GM23338 (cell line): Measurements from ENCODE around the gene CTNNAL1. TPM values are rescaled to one million over a fixed set of nuclear protein-coding genes. Genes with fewer than 3 reads are reported as not detected.

ENCODE experiments used
- ATAC-seq: fragments of 200-7000 bp; cut with Tn5 transposase; 3 replicates; pipeline ENCODE4 v1.9.1; 2020
- DNase-seq: peaks from one replicate; pipeline ENCODE4 v3.0.0-alpha.2; 2015; ENCODE audit warnings: low spot score
- H2AFZ ChIP-seq: fragments of 200-600 bp; sonication (generic); 2 replicates; pipeline ENCODE4 v1.8.0; 2016; ENCODE audit warnings: antibody characterized with exemption, mild to moderate bottlenecking, moderate library complexity
- H3F3A ChIP-seq: fragments of 200-600 bp; sonication (generic); replicated peaks from 2 replicates; pipeline ENCODE4 v1.8.0; 2017; ENCODE audit warnings: antibody characterized with exemption, mixed run types, low read depth
- H3K27ac ChIP-seq: fragments of 200-600 bp; sonication (generic); 2 replicates; pipeline ENCODE4 v1.6.1; 2016; ENCODE audit warnings: low read depth
- H3K27me3 ChIP-seq: fragments of 200-600 bp; sonication (generic); 2 replicates; pipeline ENCODE4 v1.8.0; 2016; ENCODE audit warnings: mild to moderate bottlenecking, mixed run types, moderate library complexity; ENCODE audit not compliant: insufficient read depth
- H3K36me3 ChIP-seq: fragments of 200-600 bp; sonication (generic); 2 replicates; pipeline ENCODE4 v1.8.0; 2016; ENCODE audit warnings: mild to moderate bottlenecking; ENCODE audit not compliant: insufficient read depth
- H3K4me1 ChIP-seq: fragments of 200-600 bp; sonication (generic); 2 replicates; pipeline ENCODE4 v1.8.0; 2016; ENCODE audit warnings: mild to moderate bottlenecking, moderate library complexity; ENCODE audit not compliant: insufficient read depth
- H3K4me2 ChIP-seq: fragments of 200-600 bp; sonication (generic); 2 replicates; pipeline ENCODE4 v1.7.1; 2017; ENCODE audit warnings: mixed run types
- H3K4me3 ChIP-seq: fragments of 200-600 bp; sonication (generic); 2 replicates; pipeline ENCODE4 v1.6.1; 2016; ENCODE audit warnings: mixed run types
- H3K79me2 ChIP-seq: fragments of 200-600 bp; sonication (generic); replicated peaks from 2 replicates; pipeline ENCODE4 v1.8.0; 2017; ENCODE audit warnings: mild to moderate bottlenecking; ENCODE audit not compliant: insufficient read depth
- H3K9me2 ChIP-seq: fragments of 200-600 bp; sonication (generic); 2 replicates; pipeline ENCODE4 v1.8.0; 2017; ENCODE audit not compliant: insufficient read depth
- H4K20me1 ChIP-seq: fragments of 200-600 bp; sonication (generic); replicated peaks from 2 replicates; pipeline ENCODE4 v1.8.0; 2017; ENCODE audit warnings: mild to moderate bottlenecking; ENCODE audit not compliant: insufficient read depth
- H3K27ac Mint-ChIP-seq: 2 replicates; pipeline ENCODE4 v1.8.0; 2020; ENCODE audit warnings: inconsistent platforms, mild to moderate bottlenecking, moderate library complexity, mixed read lengths
- H3K27me3 Mint-ChIP-seq: 3 replicates; pipeline ENCODE4 v1.8.0; 2022; ENCODE audit warnings: low read depth, mild to moderate bottlenecking, moderate library complexity, mixed read lengths, inconsistent platforms; ENCODE audit not compliant: insufficient read depth, poor library complexity
- H3K36me3 Mint-ChIP-seq: 3 replicates; pipeline ENCODE4 v1.8.0; 2021; ENCODE audit warnings: low read depth, mild to moderate bottlenecking, inconsistent platforms, moderate library complexity, mixed read lengths
- H3K4me1 Mint-ChIP-seq: 3 replicates; pipeline ENCODE4 v1.8.0; 2020; ENCODE audit warnings: mild to moderate bottlenecking, inconsistent platforms, mixed read lengths
- H3K4me3 Mint-ChIP-seq: 3 replicates; pipeline ENCODE4 v1.8.0; 2021; ENCODE audit warnings: moderate library complexity, mild to moderate bottlenecking, inconsistent platforms, mixed read lengths
- H3K9me3 Mint-ChIP-seq: 3 replicates; pipeline ENCODE4 v1.8.0; 2020; ENCODE audit warnings: moderate library complexity, mild to moderate bottlenecking, inconsistent platforms, mixed read lengths
- EZH2phosphoT487 ChIP-seq: fragments of 200-600 bp; sonication (generic); IDR thresholded peaks from one replicate; pipeline ENCODE4 v1.8.1; 2018; ENCODE audit warnings: antibody characterized with exemption; ENCODE audit not compliant: unreplicated experiment
- JUNB ChIP-seq: IDR thresholded peaks from one replicate; pipeline ENCODE4 v1.6.1; 2016; ENCODE audit warnings: antibody characterized with exemption; ENCODE audit not compliant: unreplicated experiment
- NANOG ChIP-seq: IDR thresholded peaks from 2 replicates; pipeline ENCODE4 v1.6.1; 2016; ENCODE audit warnings: antibody characterized with exemption, borderline replicate concordance
- POLR2AphosphoS5 ChIP-seq: IDR thresholded peaks from 2 replicates; pipeline ENCODE4 v1.6.1; 2016; ENCODE audit warnings: antibody characterized with exemption, low read depth
- STAT1 ChIP-seq: IDR thresholded peaks from one replicate; pipeline ENCODE4 v1.6.1; 2016; ENCODE audit warnings: antibody characterized with exemption; ENCODE audit not compliant: unreplicated experiment
- ZNF114 ChIP-seq: fragments of 250-450 bp; sonication (Bioruptor Pico); IDR thresholded peaks from 2 replicates; pipeline ENCODE4 v1.5.0; 2020; ENCODE audit warnings: mild to moderate bottlenecking, moderate library complexity
- ZNF331 ChIP-seq: fragments of 250-450 bp; sonication (Bioruptor Pico); IDR thresholded peaks from 2 replicates; pipeline ENCODE4 v1.5.0; 2020; ENCODE audit warnings: low read depth, mild to moderate bottlenecking, moderate library complexity
- polyA plus RNA-seq: library from polyadenylated mRNA; unstranded; fragments of >200 nt; fragmentation: Nextera tagmentation; extraction: Ambion mirVana; gene quantifications from 2 replicates; pipeline ENCODE4 v1.2.1, GENCODE V29; 2016
- total RNA-seq: library from RNA; depleted of rRNA; stranded (reverse); fragments of >200 nt; shearing (Covaris generic); gene quantifications from 2 replicates; pipeline ENCODE4 v1.2.3, GENCODE V29; 2014
- TF ChIP-seq, protein P1 (sequence below), 2 experiments: fragments of 200-600 bp in 1 of 2; sonication (generic) in 1 of 2; conservative IDR thresholded peaks; 2 replicates each; pipeline versions ENCODE4 v1.5.1 to v1.6.1; 2016 to 2017; ENCODE audit warnings: antibody characterized with exemption in 2 of 2, low read depth in 2 of 2, mild to moderate bottlenecking in 2 of 2, moderate library complexity in 1 of 2
- TF ChIP-seq, protein P2 (sequence below): IDR thresholded peaks from one replicate; pipeline ENCODE4 v1.6.1; 2018; ENCODE audit warnings: antibody characterized with exemption; ENCODE audit not compliant: unreplicated experiment

The CTNNAL1 gene
- total and polyA plus RNA-seq, 2 experiments from 2014 or later, result 63.0 to 211 TPM

GRCh38 chr9:109022873-109023272 is 9.6 kb upstream of the CTNNAL1 start (continued):
- TF ChIP-seq, protein P1, sequence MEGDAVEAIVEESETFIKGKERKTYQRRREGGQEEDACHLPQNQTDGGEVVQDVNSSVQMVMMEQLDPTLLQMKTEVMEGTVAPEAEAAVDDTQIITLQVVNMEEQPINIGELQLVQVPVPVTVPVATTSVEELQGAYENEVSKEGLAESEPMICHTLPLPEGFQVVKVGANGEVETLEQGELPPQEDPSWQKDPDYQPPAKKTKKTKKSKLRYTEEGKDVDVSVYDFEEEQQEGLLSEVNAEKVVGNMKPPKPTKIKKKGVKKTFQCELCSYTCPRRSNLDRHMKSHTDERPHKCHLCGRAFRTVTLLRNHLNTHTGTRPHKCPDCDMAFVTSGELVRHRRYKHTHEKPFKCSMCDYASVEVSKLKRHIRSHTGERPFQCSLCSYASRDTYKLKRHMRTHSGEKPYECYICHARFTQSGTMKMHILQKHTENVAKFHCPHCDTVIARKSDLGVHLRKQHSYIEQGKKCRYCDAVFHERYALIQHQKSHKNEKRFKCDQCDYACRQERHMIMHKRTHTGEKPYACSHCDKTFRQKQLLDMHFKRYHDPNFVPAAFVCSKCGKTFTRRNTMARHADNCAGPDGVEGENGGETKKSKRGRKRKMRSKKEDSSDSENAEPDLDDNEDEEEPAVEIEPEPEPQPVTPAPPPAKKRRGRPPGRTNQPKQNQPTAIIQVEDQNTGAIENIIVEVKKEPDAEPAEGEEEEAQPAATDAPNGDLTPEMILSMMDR (conservative IDR thresholded peaks at IDR 0.05; ENCODE audit: low read depth in 2 of 2), result no peak
- TF ChIP-seq STAT1 (no peak), POLR2AphosphoS5 (no peak), ZNF114 (CRISPR knock-in tag) (no peak), ZNF331 (CRISPR knock-in tag) (no peak)
- TF ChIP-seq, protein P2, sequence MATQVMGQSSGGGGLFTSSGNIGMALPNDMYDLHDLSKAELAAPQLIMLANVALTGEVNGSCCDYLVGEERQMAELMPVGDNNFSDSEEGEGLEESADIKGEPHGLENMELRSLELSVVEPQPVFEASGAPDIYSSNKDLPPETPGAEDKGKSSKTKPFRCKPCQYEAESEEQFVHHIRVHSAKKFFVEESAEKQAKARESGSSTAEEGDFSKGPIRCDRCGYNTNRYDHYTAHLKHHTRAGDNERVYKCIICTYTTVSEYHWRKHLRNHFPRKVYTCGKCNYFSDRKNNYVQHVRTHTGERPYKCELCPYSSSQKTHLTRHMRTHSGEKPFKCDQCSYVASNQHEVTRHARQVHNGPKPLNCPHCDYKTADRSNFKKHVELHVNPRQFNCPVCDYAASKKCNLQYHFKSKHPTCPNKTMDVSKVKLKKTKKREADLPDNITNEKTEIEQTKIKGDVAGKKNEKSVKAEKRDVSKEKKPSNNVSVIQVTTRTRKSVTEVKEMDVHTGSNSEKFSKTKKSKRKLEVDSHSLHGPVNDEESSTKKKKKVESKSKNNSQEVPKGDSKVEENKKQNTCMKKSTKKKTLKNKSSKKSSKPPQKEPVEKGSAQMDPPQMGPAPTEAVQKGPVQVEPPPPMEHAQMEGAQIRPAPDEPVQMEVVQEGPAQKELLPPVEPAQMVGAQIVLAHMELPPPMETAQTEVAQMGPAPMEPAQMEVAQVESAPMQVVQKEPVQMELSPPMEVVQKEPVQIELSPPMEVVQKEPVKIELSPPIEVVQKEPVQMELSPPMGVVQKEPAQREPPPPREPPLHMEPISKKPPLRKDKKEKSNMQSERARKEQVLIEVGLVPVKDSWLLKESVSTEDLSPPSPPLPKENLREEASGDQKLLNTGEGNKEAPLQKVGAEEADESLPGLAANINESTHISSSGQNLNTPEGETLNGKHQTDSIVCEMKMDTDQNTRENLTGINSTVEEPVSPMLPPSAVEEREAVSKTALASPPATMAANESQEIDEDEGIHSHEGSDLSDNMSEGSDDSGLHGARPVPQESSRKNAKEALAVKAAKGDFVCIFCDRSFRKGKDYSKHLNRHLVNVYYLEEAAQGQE, result no peak

DNA sequence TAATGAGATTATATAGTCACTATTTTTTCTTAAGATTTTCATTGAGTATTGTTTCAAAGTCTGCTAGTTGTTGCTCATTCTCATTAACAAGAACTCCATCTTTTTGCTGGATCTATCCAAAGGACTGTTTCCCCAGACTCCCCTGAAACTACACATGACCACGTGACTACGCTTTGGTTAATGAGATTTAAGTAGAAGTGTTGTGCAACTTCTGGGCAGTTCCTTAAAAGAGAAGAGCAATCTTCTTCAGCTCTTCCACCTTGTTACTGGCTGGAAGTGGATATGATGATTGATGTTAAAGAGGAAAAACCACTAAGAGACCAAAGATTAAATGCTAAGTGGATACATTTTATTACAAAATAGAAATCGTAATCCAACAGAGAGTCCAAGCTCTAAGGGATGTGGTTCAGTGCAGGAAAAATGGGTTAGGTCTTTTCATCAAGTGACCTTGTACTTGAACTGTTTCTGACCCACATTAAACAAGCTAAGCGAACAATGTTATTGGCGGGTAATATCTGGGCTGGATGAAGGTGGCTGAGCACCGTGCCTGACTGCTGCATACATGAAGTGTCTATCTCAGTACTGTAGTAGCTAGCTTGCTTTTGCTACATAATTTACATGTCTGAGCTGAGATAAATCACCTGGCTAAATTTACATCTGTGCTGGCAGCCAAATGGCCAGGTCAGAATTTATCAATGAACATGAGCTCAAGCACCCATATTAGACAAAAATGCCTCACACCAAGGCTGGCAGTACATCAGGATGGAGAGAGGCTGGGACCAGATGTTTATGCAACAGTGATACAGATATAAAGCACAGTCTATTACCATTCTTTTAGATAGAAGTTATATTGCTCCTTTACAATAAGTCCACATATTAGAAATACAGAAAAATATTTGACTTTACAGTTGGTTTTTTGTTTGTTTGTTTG is 7.5 kb upstream of the CTNNAL1 start:
- no peak overlapping the region for H2AFZ ChIP-seq
- H3K4me1 ChIP-seq, result no peaks in the 10 kb centered on the region
- no peaks in the 10 kb centered on the region for H3K27me3 ChIP-seq
- H4K20me1 ChIP-seq, result peaks cover 10% of the 10 kb centered on the region; the same call in 1 of the 2 replicates
- Mint-ChIP-seq H3K27me3 (peaks cover 2% of the 10 kb centered on the region), H3K36me3 (peaks cover 18% of the 10 kb centered on the region), H3K9me3 (no peaks in the 10 kb centered on the region; the same call in 2 of the 3 replicates), H3K4me3 (no peak overlapping the region), H3K4me1 (peaks cover 4% of the 10 kb centered on the region; the same call in 2 of the 3 replicates), H3K27ac (no peak overlapping the region)
- ATAC-seq, result no peak
- H3K36me3 ChIP-seq, result peaks cover 3% of the 10 kb centered on the region; the same call in 1 of the 2 replicates
- no peak overlapping the region for H3K4me2 ChIP-seq
- H3K79me2 ChIP-seq, result no peaks in the 10 kb centered on the region; the same call in 1 of the 2 replicates
- no peak overlapping the region for H3K27ac ChIP-seq
- H3F3A ChIP-seq, result no peaks in the 10 kb centered on the region
- H3K9me2 ChIP-seq, result no peaks in the 10 kb centered on the region
- DNase-seq, result no peak
- H3K4me3 ChIP-seq, result no peak overlapping the region
- TF ChIP-seq JUNB (no peak), EZH2phosphoT487 (no peak), ZNF114 (CRISPR knock-in tag) (no peak), NANOG (no peak), ZNF331 (CRISPR knock-in tag) (no peak), STAT1 (no peak), POLR2AphosphoS5 (no peak)
- TF ChIP-seq, protein P1 (conservative IDR thresholded peaks at IDR 0.05; ENCODE audit: low read depth in 2 of 2), result no peak
